HepG2 (cell line): ENCODE measurements around the gene ARHGEF11. TPM values are rescaled to one million over a fixed set of nuclear protein-coding genes. Genes with fewer than 3 reads are reported as not detected.

Source experiments
- HDAC6 ChIP-seq: fragments of 200-600 bp; sonication (generic); IDR thresholded peaks from 2 replicates; pipeline ENCODE4 v1.7.0; 2017; ENCODE audit warnings: mild to moderate bottlenecking, antibody characterized with exemption, low read length, low read depth
- SCMH1 ChIP-seq: sonication (generic); formaldehyde crosslinking; IDR thresholded peaks from 2 replicates; pipeline ENCODE4 v1.9.0; 2021; ENCODE audit warnings: missing genetic modification reagents, mild to moderate bottlenecking, borderline replicate concordance
- ZNF264 ChIP-seq: sonication (generic); formaldehyde crosslinking; IDR thresholded peaks from 2 replicates; pipeline ENCODE4 v1.4.0; 2020; ENCODE audit warnings: missing genetic modification reagents
- polyA plus RNA-seq, 8 experiments: library from polyadenylated mRNA; depleted of rRNA in 3 of 8; stranded (reverse) in 7 of 8; unstranded in 1 of 8; fragments of >200 nt; fragmentation: Illumina TruSeq in 4 of 8; extraction: Trizol in 4 of 8; gene quantifications; 2 replicates each; pipeline versions ENCODE4 v1.2.1 to v1.2.3, GENCODE V29; 2011 to 2016; ENCODE audit warnings: low read depth in 4 of 8, missing spikeins in 1 of 8, mixed read lengths in 1 of 8; ENCODE audit not compliant: insufficient read depth in 1 of 8
- total RNA-seq, 5 experiments: library from RNA; depleted of rRNA; stranded (reverse); fragments of >200 nt; fragmentation: Illumina TruSeq; extraction: Trizol; gene quantifications; 2 replicates each; pipeline ENCODE4 v1.2.3, GENCODE V29; 2016; ENCODE audit warnings: low read depth in 1 of 5
- TF ChIP-seq, protein P1 (sequence below): sonication (generic); formaldehyde crosslinking; IDR thresholded peaks from 2 replicates; pipeline ENCODE4 v1.4.0; 2020; ENCODE audit warnings: mild to moderate bottlenecking, missing genetic modification reagents, borderline replicate concordance
- TF ChIP-seq, protein P2 (sequence below): sonication (generic); formaldehyde crosslinking; IDR thresholded peaks from 2 replicates; pipeline ENCODE4 v1.5.0; 2020; ENCODE audit warnings: mild to moderate bottlenecking, missing genetic modification reagents, moderate library complexity
- TF ChIP-seq, protein P3 (sequence below): sonication (generic); formaldehyde crosslinking; IDR thresholded peaks from 2 replicates; pipeline ENCODE4 v1.8.0; 2022; ENCODE audit warnings: mild to moderate bottlenecking, missing genetic modification reagents; ENCODE audit not compliant: insufficient replicate concordance
- TF ChIP-seq, protein P4 (sequence below): sonication (generic); formaldehyde crosslinking; IDR thresholded peaks from 2 replicates; pipeline ENCODE4 v1.4.0; 2020; ENCODE audit warnings: missing genetic modification reagents, borderline replicate concordance

ARHGEF11 gene
- total and polyA plus RNA-seq, 2 of the 13 experiments (the other 11 are each of a cell fraction or from before 2014, with no cell fraction given): 16.5 to 21.2 TPM

DNA sequence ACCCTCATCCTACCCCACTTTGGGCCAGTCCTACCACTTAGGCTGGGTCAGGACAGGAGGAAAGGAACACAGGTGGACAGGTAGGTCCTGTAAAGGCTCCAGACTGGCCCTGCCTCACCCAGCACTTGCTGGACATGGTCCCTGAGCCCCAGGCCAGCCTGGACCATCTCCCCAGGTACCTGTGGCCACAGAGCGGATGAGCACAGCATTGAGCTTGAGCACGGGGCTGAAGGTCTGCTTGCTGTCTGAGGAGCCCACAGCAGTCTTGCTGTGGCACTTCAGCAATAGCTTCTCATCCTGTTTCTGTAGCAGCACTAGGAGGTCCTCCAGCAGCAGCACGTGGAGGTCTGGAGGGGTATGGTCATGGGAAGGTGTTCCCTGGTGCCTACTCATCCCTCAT, 101.8 kb downstream of the ARHGEF11 start (continued):
- TF ChIP-seq, protein P1, sequence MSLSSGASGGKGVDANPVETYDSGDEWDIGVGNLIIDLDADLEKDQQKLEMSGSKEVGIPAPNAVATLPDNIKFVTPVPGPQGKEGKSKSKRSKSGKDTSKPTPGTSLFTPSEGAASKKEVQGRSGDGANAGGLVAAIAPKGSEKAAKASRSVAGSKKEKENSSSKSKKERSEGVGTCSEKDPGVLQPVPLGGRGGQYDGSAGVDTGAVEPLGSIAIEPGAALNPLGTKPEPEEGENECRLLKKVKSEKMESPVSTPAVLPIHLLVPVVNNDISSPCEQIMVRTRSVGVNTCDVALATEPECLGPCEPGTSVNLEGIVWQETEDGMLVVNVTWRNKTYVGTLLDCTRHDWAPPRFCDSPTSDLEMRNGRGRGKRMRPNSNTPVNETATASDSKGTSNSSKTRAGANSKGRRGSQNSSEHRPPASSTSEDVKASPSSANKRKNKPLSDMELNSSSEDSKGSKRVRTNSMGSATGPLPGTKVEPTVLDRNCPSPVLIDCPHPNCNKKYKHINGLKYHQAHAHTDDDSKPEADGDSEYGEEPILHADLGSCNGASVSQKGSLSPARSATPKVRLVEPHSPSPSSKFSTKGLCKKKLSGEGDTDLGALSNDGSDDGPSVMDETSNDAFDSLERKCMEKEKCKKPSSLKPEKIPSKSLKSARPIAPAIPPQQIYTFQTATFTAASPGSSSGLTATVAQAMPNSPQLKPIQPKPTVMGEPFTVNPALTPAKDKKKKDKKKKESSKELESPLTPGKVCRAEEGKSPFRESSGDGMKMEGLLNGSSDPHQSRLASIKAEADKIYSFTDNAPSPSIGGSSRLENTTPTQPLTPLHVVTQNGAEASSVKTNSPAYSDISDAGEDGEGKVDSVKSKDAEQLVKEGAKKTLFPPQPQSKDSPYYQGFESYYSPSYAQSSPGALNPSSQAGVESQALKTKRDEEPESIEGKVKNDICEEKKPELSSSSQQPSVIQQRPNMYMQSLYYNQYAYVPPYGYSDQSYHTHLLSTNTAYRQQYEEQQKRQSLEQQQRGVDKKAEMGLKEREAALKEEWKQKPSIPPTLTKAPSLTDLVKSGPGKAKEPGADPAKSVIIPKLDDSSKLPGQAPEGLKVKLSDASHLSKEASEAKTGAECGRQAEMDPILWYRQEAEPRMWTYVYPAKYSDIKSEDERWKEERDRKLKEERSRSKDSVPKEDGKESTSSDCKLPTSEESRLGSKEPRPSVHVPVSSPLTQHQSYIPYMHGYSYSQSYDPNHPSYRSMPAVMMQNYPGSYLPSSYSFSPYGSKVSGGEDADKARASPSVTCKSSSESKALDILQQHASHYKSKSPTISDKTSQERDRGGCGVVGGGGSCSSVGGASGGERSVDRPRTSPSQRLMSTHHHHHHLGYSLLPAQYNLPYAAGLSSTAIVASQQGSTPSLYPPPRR: no peak
- TF ChIP-seq, protein P2, sequence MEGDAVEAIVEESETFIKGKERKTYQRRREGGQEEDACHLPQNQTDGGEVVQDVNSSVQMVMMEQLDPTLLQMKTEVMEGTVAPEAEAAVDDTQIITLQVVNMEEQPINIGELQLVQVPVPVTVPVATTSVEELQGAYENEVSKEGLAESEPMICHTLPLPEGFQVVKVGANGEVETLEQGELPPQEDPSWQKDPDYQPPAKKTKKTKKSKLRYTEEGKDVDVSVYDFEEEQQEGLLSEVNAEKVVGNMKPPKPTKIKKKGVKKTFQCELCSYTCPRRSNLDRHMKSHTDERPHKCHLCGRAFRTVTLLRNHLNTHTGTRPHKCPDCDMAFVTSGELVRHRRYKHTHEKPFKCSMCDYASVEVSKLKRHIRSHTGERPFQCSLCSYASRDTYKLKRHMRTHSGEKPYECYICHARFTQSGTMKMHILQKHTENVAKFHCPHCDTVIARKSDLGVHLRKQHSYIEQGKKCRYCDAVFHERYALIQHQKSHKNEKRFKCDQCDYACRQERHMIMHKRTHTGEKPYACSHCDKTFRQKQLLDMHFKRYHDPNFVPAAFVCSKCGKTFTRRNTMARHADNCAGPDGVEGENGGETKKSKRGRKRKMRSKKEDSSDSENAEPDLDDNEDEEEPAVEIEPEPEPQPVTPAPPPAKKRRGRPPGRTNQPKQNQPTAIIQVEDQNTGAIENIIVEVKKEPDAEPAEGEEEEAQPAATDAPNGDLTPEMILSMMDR (CRISPR knock-in tag): no peak
- TF ChIP-seq SCMH1 (no peak), HDAC6 (no peak), ZNF264 (no peak)
- TF ChIP-seq, protein P3, sequence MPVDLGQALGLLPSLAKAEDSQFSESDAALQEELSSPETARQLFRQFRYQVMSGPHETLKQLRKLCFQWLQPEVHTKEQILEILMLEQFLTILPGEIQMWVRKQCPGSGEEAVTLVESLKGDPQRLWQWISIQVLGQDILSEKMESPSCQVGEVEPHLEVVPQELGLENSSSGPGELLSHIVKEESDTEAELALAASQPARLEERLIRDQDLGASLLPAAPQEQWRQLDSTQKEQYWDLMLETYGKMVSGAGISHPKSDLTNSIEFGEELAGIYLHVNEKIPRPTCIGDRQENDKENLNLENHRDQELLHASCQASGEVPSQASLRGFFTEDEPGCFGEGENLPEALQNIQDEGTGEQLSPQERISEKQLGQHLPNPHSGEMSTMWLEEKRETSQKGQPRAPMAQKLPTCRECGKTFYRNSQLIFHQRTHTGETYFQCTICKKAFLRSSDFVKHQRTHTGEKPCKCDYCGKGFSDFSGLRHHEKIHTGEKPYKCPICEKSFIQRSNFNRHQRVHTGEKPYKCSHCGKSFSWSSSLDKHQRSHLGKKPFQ (CRISPR knock-in tag): no peak
- TF ChIP-seq, protein P4, sequence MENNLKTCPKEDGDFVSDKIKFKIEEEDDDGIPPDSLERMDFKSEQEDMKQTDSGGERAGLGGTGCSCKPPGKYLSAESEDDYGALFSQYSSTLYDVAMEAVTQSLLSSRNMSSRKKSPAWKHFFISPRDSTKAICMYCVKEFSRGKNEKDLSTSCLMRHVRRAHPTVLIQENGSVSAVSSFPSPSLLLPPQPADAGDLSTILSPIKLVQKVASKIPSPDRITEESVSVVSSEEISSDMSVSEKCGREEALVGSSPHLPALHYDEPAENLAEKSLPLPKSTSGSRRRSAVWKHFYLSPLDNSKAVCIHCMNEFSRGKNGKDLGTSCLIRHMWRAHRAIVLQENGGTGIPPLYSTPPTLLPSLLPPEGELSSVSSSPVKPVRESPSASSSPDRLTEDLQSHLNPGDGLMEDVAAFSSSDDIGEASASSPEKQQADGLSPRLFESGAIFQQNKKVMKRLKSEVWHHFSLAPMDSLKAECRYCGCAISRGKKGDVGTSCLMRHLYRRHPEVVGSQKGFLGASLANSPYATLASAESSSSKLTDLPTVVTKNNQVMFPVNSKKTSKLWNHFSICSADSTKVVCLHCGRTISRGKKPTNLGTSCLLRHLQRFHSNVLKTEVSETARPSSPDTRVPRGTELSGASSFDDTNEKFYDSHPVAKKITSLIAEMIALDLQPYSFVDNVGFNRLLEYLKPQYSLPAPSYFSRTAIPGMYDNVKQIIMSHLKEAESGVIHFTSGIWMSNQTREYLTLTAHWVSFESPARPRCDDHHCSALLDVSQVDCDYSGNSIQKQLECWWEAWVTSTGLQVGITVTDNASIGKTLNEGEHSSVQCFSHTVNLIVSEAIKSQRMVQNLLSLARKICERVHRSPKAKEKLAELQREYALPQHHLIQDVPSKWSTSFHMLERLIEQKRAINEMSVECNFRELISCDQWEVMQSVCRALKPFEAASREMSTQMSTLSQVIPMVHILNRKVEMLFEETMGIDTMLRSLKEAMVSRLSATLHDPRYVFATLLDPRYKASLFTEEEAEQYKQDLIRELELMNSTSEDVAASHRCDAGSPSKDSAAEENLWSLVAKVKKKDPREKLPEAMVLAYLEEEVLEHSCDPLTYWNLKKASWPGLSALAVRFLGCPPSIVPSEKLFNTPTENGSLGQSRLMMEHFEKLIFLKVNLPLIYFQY (CRISPR knock-in tag): no peak
